NCI-H2107 (cell line): ENCODE data around the gene CUTA.
A peak's percentile ranks its signal among the peaks of the same experiment; 100 is the strongest.

Experiments used
- DNase-seq: peaks from one replicate; lab custom pipeline; 2025; lab: John Stamatoyannopoulos, UW

CUTA gene

GRCh38 chr6:33423777-33424176, 5.9 kb upstream of the CUTA start:
- DNase-seq, result no peak

GRCh38 chr6:33421344-33421643, 3.4 kb upstream of the CUTA start:
- no peak for DNase-seq

GRCh38 chr6:33420491-33421343, 2.8 kb upstream of the CUTA start:
- DNase-seq, result no peak

GRCh38 chr6:33419580-33420490, 1.9 kb upstream of the CUTA start, which contains the start of gene SYNGAP1:
Gene SYNGAP1, plus strand, starts transcription at chr6:33420065. Its CDS starts 200 bp downstream, at chr6:33420265.
- DNase-seq, result no peak

GRCh38 chr6:33418690-33419291, 884 bp upstream of the CUTA start:
- no peak for DNase-seq

- no peak for DNase-seq
These were observed 592 bp downstream of the CUTA start for GRCh38 chr6:33417128-33417902.

GRCh38 chr6:33416386-33417127, 1.4 kb downstream of the CUTA start:
- no peak for DNase-seq

GRCh38 chr6:33415831-33416230, 2.1 kb downstream of the CUTA start:
- DNase-seq, result no peak

GRCh38 chr6:33414592-33415271, 3.2 kb downstream of the CUTA start:
- DNase-seq, result no peak

- DNase-seq, result no peak
These were observed 4.4 kb downstream of the CUTA start for GRCh38 chr6:33413241-33414120.

GRCh38 chr6:33412140-33413009, 5.5 kb downstream of the CUTA start:
- no peak for DNase-seq

GRCh38 chr6:33411632-33412005, 6.3 kb downstream of the CUTA start:
- DNase-seq, result no peak

- DNase-seq, result no peak
These were observed 6.9 kb downstream of the CUTA start, which contains the start of gene PHF1 for GRCh38 chr6:33410711-33411631. Gene PHF1, plus strand, starts transcription at chr6:33411014. Its CDS starts 1,250 bp downstream, at chr6:33412264.

GRCh38 chr6:33410050-33410710, 7.7 kb downstream of the CUTA start:
- DNase-seq, result peak; percentile 94

GRCh38 chr6:33407132-33407718, 10.7 kb downstream of the CUTA start:
- no peak for DNase-seq

GRCh38 chr6:33406126-33406525, 11.8 kb downstream of the CUTA start:
- no peak for DNase-seq
